MM.1S (cell line): ENCODE data around the gene FOXK1.

Experiments
- DNase-seq: peaks from one replicate; pipeline ENCODE4 v3.0.0-alpha.2; 2015
- H2AFZ ChIP-seq: fragments of 300-600 bp; sonication (generic); 2 replicates; pipeline ENCODE4 v1.6.0; 2016; ENCODE audit warnings: antibody characterized with exemption, low read length
- H3F3A ChIP-seq: fragments of 300-600 bp; sonication (generic); 2 replicates; pipeline ENCODE4 v1.6.1; 2016; ENCODE audit warnings: mild to moderate bottlenecking, antibody characterized with exemption, low read length, moderate library complexity, mixed read lengths; ENCODE audit not compliant: insufficient read depth
- H3K27ac ChIP-seq: fragments of 300-600 bp; sonication (generic); 2 replicates; pipeline ENCODE4 v1.5.1; 2016; ENCODE audit warnings: mild to moderate bottlenecking, low read length
- H3K27me3 ChIP-seq: fragments of 300-600 bp; sonication (generic); replicated peaks from 2 replicates; pipeline ENCODE4 v1.6.0; 2016; ENCODE audit warnings: low read length; ENCODE audit not compliant: insufficient read depth
- H3K36me3 ChIP-seq: fragments of 300-600 bp; sonication (generic); replicated peaks from 2 replicates; pipeline ENCODE4 v1.6.1; 2016; ENCODE audit warnings: mild to moderate bottlenecking, low read length, mixed read lengths; ENCODE audit not compliant: insufficient read depth
- H3K4me1 ChIP-seq: fragments of 300-600 bp; sonication (generic); 2 replicates; pipeline ENCODE4 v1.6.1; 2016; ENCODE audit warnings: low read length, mixed read lengths
- H3K4me2 ChIP-seq: fragments of 300-600 bp; sonication (generic); 2 replicates; pipeline ENCODE4 v1.6.0; 2016; ENCODE audit warnings: low read depth, low read length
- H3K4me3 ChIP-seq: fragments of 300-600 bp; sonication (generic); 2 replicates; pipeline ENCODE4 v1.5.1; 2016; ENCODE audit warnings: low read length, mixed read lengths
- H3K79me2 ChIP-seq: fragments of 300-600 bp; sonication (generic); 2 replicates; pipeline ENCODE4 v1.6.1; 2016; ENCODE audit warnings: mixed run types, low read length, mixed read lengths
- H3K9ac ChIP-seq: fragments of 300-600 bp; sonication (generic); 2 replicates; pipeline ENCODE4 v1.6.1; 2016; ENCODE audit warnings: low read length, mixed read lengths
- H3K9me2 ChIP-seq: fragments of 300-600 bp; sonication (generic); replicated peaks from 2 replicates; pipeline ENCODE4 v1.6.1; 2016; ENCODE audit warnings: mild to moderate bottlenecking, low read length, mixed read lengths; ENCODE audit not compliant: insufficient read depth
- H3K9me3 ChIP-seq: fragments of 300-600 bp; sonication (generic); replicated peaks from 2 replicates; pipeline ENCODE4 v1.6.1; 2016; ENCODE audit warnings: mild to moderate bottlenecking, low read length, mixed read lengths; ENCODE audit not compliant: insufficient read depth
- H4K20me1 ChIP-seq: fragments of 300-600 bp; sonication (generic); 2 replicates; pipeline ENCODE4 v1.6.1; 2016; ENCODE audit warnings: mild to moderate bottlenecking, low read length, moderate library complexity, mixed read lengths; ENCODE audit not compliant: insufficient read depth
- CTCF ChIP-seq: fragments of 300-600 bp; sonication (generic); IDR thresholded peaks from 2 replicates; pipeline ENCODE4 v1.5.1; 2016; ENCODE audit warnings: antibody characterized with exemption, low read length, mixed read lengths
- EZH2 ChIP-seq: fragments of 300-600 bp; sonication (generic); optimal IDR thresholded peaks from 2 replicates; pipeline ENCODE3; 2017; ENCODE audit warnings: low read depth, mild to moderate bottlenecking, antibody characterized with exemption, low read length, mixed read lengths
- EZH2phosphoT487 ChIP-seq: fragments of 300-600 bp; sonication (generic); IDR thresholded peaks from 2 replicates; pipeline ENCODE4 v1.6.1; 2018; ENCODE audit warnings: antibody characterized with exemption, low read length

Gene FOXK1

DNA sequence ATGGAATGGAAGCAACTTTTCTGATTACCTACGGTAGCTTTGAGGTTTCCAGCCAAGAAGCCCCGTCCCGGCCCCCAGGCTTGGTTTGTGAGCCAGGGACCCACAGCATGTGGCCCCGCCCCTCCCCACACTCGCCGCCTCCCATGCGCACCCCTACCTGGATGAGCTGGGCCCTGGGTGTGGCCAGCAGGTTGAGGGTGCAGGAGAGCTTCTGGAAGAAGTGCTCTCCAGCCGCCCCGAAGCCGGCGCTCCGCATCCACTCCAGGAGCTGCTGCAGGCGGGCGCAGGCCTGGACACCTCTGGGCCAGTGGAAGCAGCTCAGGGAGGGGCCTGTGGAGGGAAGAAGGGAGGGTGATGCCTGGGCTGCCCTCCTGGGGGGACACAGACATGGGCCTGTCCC is 133.0 kb downstream of the FOXK1 start:
- H3K9ac ChIP-seq = no peak overlapping the region
- H3K9me3 ChIP-seq = no peaks in the 10 kb centered on the region
- H3K36me3 ChIP-seq = no peaks in the 10 kb centered on the region
- no peak overlapping the region for H3K27ac ChIP-seq
- no peaks in the 10 kb centered on the region for H4K20me1 ChIP-seq
- peaks cover 66% of the 10 kb centered on the region for H3K27me3 ChIP-seq
- H3K79me2 ChIP-seq = no peaks in the 10 kb centered on the region
- H3K9me2 ChIP-seq = no peaks in the 10 kb centered on the region
- DNase-seq = no peak
- H3K4me3 ChIP-seq = no peak overlapping the region
- H3K4me2 ChIP-seq = no peak overlapping the region
- TF ChIP-seq CTCF = no peak
- no peak for TF ChIP-seq EZH2
- no peak for TF ChIP-seq EZH2phosphoT487
- H3F3A ChIP-seq = no peaks in the 10 kb centered on the region
- H3K4me1 ChIP-seq = no peaks in the 10 kb centered on the region
- H2AFZ ChIP-seq = no peak overlapping the region

DNA sequence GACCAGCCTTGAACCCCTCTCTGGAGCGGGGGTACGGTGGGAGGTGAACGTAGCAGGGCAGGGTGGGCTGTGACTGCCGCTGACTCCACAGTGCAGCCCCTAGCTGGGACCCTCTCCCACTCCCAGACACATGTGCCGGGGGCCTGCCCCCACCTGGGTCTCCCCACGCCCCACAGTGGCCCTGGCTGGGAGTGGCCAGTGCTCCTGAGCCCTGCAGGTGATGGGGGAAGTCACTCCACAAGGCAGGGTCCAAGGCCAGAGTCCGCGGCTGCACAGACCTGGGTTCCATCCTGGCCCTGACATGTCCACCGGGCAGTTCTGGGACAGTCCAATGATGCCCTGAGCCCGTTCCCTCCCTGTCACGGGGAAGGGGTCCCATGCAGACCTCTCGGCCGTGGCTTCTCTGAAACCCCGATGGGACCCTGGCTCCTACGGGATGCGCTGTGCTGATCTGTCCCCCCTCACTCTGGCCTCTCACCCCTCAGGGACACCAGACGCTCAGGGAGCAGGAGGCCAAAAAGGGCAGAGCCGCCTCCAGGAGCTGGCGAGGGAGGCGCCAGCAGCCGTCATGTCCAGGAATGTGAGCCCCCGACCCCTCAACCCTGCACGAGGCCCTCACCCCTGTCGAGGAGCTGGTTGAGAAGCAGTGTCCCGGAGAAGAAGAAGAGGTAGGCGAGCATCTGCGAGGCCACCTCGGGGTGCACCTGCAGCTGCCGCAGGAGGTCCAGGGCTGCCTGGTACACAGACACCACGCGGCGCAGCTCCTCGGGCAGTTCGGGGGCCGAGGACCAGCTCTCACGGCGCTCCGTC is 133.7 kb downstream of the FOXK1 start:
- H3K4me1 ChIP-seq = no peaks in the 10 kb centered on the region
- H3K9ac ChIP-seq = no peak overlapping the region
- no peak overlapping the region for H3K4me3 ChIP-seq
- H4K20me1 ChIP-seq = no peaks in the 10 kb centered on the region
- peaks cover 66% of the 10 kb centered on the region for H3K27me3 ChIP-seq
- H3K9me2 ChIP-seq = no peaks in the 10 kb centered on the region
- no peak for DNase-seq
- no peak overlapping the region for H2AFZ ChIP-seq
- no peaks in the 10 kb centered on the region for H3K36me3 ChIP-seq
- H3K4me2 ChIP-seq = no peak overlapping the region
- TF ChIP-seq EZH2 = no peak
- no peak for TF ChIP-seq CTCF
- no peak for TF ChIP-seq EZH2phosphoT487
- no peaks in the 10 kb centered on the region for H3K9me3 ChIP-seq
- H3K27ac ChIP-seq = no peak overlapping the region
- H3F3A ChIP-seq = no peaks in the 10 kb centered on the region
- no peaks in the 10 kb centered on the region for H3K79me2 ChIP-seq

DNA sequence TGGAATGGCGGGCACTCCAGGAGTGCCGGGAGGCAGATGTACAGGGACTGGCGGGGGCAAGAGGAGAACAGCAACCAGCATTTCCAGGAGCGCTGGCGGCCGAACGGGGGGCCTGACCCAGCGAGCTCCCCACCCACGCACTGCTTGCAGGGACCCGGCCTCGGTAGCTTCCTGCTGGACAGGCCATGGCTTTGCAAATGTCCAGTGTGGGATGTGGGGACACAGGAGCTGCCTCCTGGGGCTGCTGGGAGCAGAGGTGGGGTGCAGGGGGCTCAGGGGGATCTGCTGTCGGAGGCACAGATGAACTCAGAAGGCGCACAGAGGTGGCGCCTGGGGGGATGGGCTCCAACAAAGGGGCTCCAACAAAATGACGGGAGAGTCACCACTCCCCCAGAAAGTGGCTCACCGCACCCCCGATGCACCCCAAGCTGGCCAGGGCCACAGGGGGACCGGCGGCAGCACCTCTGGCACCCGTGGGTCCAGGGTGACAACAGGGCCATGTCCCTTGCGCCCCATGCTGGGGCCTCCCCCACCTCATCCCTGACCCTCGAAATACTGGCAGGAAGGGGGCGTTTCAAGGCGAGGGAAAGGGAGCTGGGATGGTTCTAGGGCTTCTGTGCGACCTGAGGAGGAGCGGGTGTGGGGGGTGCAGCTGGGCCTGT is 134.5 kb downstream of the FOXK1 start:
- H3K9me2 ChIP-seq = no peaks in the 10 kb centered on the region
- H3K4me2 ChIP-seq = no peak overlapping the region
- no peaks in the 10 kb centered on the region for H3K36me3 ChIP-seq
- no peak overlapping the region for H3K27ac ChIP-seq
- DNase-seq = no peak
- H3K4me3 ChIP-seq = no peak overlapping the region
- peaks cover 69% of the 10 kb centered on the region for H3K27me3 ChIP-seq
- no peaks in the 10 kb centered on the region for H4K20me1 ChIP-seq
- no peaks in the 10 kb centered on the region for H3K4me1 ChIP-seq
- no peak overlapping the region for H3K9ac ChIP-seq
- H3K79me2 ChIP-seq = no peaks in the 10 kb centered on the region
- no peaks in the 10 kb centered on the region for H3F3A ChIP-seq
- H3K9me3 ChIP-seq = no peaks in the 10 kb centered on the region
- TF ChIP-seq CTCF = no peak
- no peak for TF ChIP-seq EZH2phosphoT487
- no peak for TF ChIP-seq EZH2
- H2AFZ ChIP-seq = no peak overlapping the region
